ENCODE measurements around the gene PTPN2. TPM values are rescaled to one million over a fixed set of nuclear protein-coding genes. Genes with fewer than 3 reads are reported as not detected.

Gene PTPN2
- total and polyA plus RNA-seq, 2 experiments from 2014 or later: 49.9 to 65.5 TPM

GRCh38 chr18:12858991-12859390 is 25.0 kb downstream of the PTPN2 start (continued):
- TF ChIP-seq, protein P1, sequence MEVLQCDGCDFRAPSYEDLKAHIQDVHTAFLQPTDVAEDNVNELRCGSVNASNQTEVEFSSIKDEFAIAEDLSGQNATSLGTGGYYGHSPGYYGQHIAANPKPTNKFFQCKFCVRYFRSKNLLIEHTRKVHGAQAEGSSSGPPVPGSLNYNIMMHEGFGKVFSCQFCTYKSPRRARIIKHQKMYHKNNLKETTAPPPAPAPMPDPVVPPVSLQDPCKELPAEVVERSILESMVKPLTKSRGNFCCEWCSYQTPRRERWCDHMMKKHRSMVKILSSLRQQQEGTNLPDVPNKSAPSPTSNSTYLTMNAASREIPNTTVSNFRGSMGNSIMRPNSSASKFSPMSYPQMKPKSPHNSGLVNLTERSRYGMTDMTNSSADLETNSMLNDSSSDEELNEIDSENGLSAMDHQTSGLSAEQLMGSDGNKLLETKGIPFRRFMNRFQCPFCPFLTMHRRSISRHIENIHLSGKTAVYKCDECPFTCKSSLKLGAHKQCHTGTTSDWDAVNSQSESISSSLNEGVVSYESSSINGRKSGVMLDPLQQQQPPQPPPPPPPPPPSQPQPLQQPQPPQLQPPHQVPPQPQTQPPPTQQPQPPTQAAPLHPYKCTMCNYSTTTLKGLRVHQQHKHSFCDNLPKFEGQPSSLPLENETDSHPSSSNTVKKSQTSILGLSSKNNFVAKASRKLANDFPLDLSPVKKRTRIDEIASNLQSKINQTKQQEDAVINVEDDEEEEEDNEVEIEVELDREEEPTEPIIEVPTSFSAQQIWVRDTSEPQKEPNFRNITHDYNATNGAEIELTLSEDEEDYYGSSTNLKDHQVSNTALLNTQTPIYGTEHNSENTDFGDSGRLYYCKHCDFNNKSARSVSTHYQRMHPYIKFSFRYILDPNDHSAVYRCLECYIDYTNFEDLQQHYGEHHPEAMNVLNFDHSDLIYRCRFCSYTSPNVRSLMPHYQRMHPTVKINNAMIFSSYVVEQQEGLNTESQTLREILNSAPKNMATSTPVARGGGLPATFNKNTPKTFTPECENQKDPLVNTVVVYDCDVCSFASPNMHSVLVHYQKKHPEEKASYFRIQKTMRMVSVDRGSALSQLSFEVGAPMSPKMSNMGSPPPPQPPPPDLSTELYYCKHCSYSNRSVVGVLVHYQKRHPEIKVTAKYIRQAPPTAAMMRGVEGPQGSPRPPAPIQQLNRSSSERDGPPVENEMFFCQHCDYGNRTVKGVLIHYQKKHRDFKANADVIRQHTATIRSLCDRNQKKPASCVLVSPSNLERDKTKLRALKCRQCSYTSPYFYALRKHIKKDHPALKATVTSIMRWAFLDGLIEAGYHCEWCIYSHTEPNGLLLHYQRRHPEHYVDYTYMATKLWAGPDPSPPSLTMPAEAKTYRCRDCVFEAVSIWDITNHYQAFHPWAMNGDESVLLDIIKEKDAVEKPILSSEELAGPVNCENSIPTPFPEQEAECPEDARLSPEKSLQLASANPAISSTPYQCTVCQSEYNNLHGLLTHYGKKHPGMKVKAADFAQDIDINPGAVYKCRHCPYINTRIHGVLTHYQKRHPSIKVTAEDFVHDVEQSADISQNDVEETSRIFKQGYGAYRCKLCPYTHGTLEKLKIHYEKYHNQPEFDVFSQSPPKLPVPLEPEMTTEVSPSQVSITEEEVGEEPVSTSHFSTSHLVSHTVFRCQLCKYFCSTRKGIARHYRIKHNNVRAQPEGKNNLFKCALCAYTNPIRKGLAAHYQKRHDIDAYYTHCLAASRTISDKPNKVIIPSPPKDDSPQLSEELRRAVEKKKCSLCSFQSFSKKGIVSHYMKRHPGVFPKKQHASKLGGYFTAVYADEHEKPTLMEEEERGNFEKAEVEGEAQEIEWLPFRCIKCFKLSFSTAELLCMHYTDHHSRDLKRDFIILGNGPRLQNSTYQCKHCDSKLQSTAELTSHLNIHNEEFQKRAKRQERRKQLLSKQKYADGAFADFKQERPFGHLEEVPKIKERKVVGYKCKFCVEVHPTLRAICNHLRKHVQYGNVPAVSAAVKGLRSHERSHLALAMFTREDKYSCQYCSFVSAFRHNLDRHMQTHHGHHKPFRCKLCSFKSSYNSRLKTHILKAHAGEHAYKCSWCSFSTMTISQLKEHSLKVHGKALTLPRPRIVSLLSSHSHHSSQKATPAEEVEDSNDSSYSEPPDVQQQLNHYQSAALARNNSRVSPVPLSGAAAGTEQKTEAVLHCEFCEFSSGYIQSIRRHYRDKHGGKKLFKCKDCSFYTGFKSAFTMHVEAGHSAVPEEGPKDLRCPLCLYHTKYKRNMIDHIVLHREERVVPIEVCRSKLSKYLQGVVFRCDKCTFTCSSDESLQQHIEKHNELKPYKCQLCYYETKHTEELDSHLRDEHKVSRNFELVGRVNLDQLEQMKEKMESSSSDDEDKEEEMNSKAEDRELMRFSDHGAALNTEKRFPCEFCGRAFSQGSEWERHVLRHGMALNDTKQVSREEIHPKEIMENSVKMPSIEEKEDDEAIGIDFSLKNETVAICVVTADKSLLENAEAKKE (CRISPR knock-in tag; IDR thresholded peaks at IDR 0.05): no peak
- TF ChIP-seq CREB1 (CRISPR knock-in tag; IDR thresholded peaks at IDR 0.05; ENCODE audit: low read depth) (no peak), EZH2phosphoT487 (IDR thresholded peaks at IDR 0.05; ENCODE audit: unreplicated experiment) (no peak), ZNF114 (CRISPR knock-in tag; IDR thresholded peaks at IDR 0.05) (no peak)
- TF ChIP-seq, protein P2, sequence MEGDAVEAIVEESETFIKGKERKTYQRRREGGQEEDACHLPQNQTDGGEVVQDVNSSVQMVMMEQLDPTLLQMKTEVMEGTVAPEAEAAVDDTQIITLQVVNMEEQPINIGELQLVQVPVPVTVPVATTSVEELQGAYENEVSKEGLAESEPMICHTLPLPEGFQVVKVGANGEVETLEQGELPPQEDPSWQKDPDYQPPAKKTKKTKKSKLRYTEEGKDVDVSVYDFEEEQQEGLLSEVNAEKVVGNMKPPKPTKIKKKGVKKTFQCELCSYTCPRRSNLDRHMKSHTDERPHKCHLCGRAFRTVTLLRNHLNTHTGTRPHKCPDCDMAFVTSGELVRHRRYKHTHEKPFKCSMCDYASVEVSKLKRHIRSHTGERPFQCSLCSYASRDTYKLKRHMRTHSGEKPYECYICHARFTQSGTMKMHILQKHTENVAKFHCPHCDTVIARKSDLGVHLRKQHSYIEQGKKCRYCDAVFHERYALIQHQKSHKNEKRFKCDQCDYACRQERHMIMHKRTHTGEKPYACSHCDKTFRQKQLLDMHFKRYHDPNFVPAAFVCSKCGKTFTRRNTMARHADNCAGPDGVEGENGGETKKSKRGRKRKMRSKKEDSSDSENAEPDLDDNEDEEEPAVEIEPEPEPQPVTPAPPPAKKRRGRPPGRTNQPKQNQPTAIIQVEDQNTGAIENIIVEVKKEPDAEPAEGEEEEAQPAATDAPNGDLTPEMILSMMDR (conservative IDR thresholded peaks at IDR 0.05; ENCODE audit: low read depth in 2 of 2): no peak
- TF ChIP-seq, protein P3, sequence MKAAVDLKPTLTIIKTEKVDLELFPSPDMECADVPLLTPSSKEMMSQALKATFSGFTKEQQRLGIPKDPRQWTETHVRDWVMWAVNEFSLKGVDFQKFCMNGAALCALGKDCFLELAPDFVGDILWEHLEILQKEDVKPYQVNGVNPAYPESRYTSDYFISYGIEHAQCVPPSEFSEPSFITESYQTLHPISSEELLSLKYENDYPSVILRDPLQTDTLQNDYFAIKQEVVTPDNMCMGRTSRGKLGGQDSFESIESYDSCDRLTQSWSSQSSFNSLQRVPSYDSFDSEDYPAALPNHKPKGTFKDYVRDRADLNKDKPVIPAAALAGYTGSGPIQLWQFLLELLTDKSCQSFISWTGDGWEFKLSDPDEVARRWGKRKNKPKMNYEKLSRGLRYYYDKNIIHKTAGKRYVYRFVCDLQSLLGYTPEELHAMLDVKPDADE (IDR thresholded peaks at IDR 0.05): no peak

Data from GM23338 (cell line).